C4-2B (cell line): ENCODE data around the gene DACT1.

ENCODE experiments used
- H3K27ac ChIP-seq: fragments of 450-650 bp; 2 replicates; pipeline ENCODE4 v1.5.1; 2017
- CTCF ChIP-seq: fragments of 450-650 bp; conservative IDR thresholded peaks from 2 replicates; pipeline ENCODE4 v1.5.1; 2017; ENCODE audit warnings: mild to moderate bottlenecking
- ZFX ChIP-seq: fragments of 450-650 bp; IDR thresholded peaks from 2 replicates; pipeline ENCODE4 v1.6.1; 2017

DACT1 gene

GRCh38 chr14:58660407-58660806, 22.6 kb downstream of the DACT1 start:
- H3K27ac ChIP-seq, result no peak overlapping the region
- no peak for TF ChIP-seq ZFX
- TF ChIP-seq CTCF, result no peak

GRCh38 chr14:58662018-58662417, 24.3 kb downstream of the DACT1 start:
- TF ChIP-seq CTCF (no peak), ZFX (no peak)
- no peak overlapping the region for H3K27ac ChIP-seq

GRCh38 chr14:58662759-58663158, 25.0 kb downstream of the DACT1 start:
- no peak overlapping the region for H3K27ac ChIP-seq
- no peak for TF ChIP-seq ZFX
- TF ChIP-seq CTCF, result no peak

- TF ChIP-seq CTCF, result no peak
- TF ChIP-seq ZFX, result no peak
- no peak overlapping the region for H3K27ac ChIP-seq
Measured at GRCh38 chr14:58663494-58664111, 25.8 kb downstream of the DACT1 start.

- no peak for TF ChIP-seq ZFX
- no peak for TF ChIP-seq CTCF
- no peak overlapping the region for H3K27ac ChIP-seq
Measured at GRCh38 chr14:58665773-58666500, 28.2 kb downstream of the DACT1 start.

GRCh38 chr14:58666737-58667136, 29.0 kb downstream of the DACT1 start:
- no peak overlapping the region for H3K27ac ChIP-seq
- TF ChIP-seq CTCF (no peak), ZFX (no peak)

- no peak for TF ChIP-seq ZFX
- TF ChIP-seq CTCF, result no peak
- H3K27ac ChIP-seq, result no peak overlapping the region
Measured at GRCh38 chr14:58667900-58668299, 30.1 kb downstream of the DACT1 start.
